Kidney (tissue), 14 donors: ENCODE measurements around the gene KRTAP5-1. TPM values are rescaled to one million over a fixed set of nuclear protein-coding genes. Genes with fewer than 3 reads are reported as not detected.

Source experiments
- DNase-seq, 5 donors: peaks; one replicate each; pipeline ENCODE4 v3.0.0-alpha.2; 2013 to 2020
- FAIRE-seq: peaks from 2 replicates; lab custom pipeline; 2012; peaks lifted over from hg19 to GRCh38; lab: Jason Lieb, UNC
- H3K27ac ChIP-seq, 2 donors: one replicate each; pipeline ENCODE4 v1.7.0; 2013; ENCODE audit warnings: low read depth in 2 of 2, low read length in 2 of 2, inconsistent platforms in 1 of 2
- H3K27me3 ChIP-seq: one replicate; pipeline ENCODE4 v1.7.1; 2013; ENCODE audit warnings: low read length, inconsistent platforms; ENCODE audit not compliant: control insufficient read depth, insufficient read depth
- H3K36me3 ChIP-seq, 3 donors: one replicate each; pipeline versions ENCODE4 v1.7.0 to v1.7.1; 2013; ENCODE audit warnings: low read length in 3 of 3, control low read depth in 1 of 3, inconsistent platforms in 1 of 3; ENCODE audit not compliant: insufficient read depth in 3 of 3, control insufficient read depth in 2 of 3
- H3K4me1 ChIP-seq, 3 donors: one replicate each; pipeline versions ENCODE4 v1.7.0 to v1.7.1; 2013; ENCODE audit warnings: low read length in 3 of 3, inconsistent platforms in 1 of 3, low read depth in 1 of 3; ENCODE audit not compliant: control insufficient read depth in 2 of 3, insufficient read depth in 2 of 3
- H3K4me3 ChIP-seq, 3 donors: one replicate each; pipeline versions ENCODE4 v1.7.0 to v1.8.1; 2013; ENCODE audit warnings: low read length in 3 of 3, control low read depth in 1 of 3, inconsistent platforms in 1 of 3
- H3K9ac ChIP-seq, 3 donors: one replicate each; pipeline versions ENCODE4 v1.7.0 to v1.7.1; 2013; ENCODE audit warnings: low read length in 3 of 3, control low read depth in 1 of 3, inconsistent platforms in 1 of 3
- H3K9me3 ChIP-seq, 3 donors: one replicate each; pipeline versions ENCODE4 v1.7.0 to v1.7.1; 2013; ENCODE audit warnings: low read length in 3 of 3, control low read depth in 1 of 3, inconsistent platforms in 1 of 3; ENCODE audit not compliant: control insufficient read depth in 2 of 3, insufficient read depth in 1 of 3
- CTCF ChIP-seq: IDR thresholded peaks from 3 replicates; pipeline ENCODE4 v1.5.1; 2012; ENCODE audit warnings: mild to moderate bottlenecking, moderate library complexity, borderline replicate concordance; ENCODE audit not compliant: insufficient read depth; ENCODE audit errors: extremely low read depth
- intact Hi-C: fragments of 100-400 bp; cut with DNase I; formaldehyde crosslinking; loops from one replicate; pipeline ENCODE4 v1.11.1; 2022
- polyA plus RNA-seq: library from polyadenylated mRNA; stranded (reverse); fragments of 350-450 nt; fragmentation: Illumina TruSeq; extraction: RNeasy Lipid Tissue Mini Kit (QIAGEN cat#74804); gene quantifications from one replicate; pipeline ENCODE4 v1.2.3, GENCODE V29; 2014; ENCODE audit warnings: low read depth, low replicate concordance; ENCODE audit not compliant: insufficient read depth
- total RNA-seq: library from RNA; stranded (reverse); fragmentation: NEBNext Ultra II Directional; extraction: Animal tissue kit (Norgen Biotek cat#: 25700); gene quantifications from one replicate; pipeline ENCODE4 v1.2.1, GENCODE V29; 2021
- donor health status: control.
- donor health status: control.
- donor health status: control.
- donor health status: control.
- donor health status: control.
- donor health status: DM: yes; HTN: yes; CAD: no.
- donor health status: Normal renal cell carcinoma (clear cell type).

KRTAP5-1 gene
- total and polyA plus RNA-seq, 2 donors from 2014 or later: not detected

GRCh38 chr11:1574238-1574932, 10.7 kb downstream of the KRTAP5-1 start:
- DNase-seq (peak in 4 of 5 donors; percentile 54 to 90 (median 73)), FAIRE-seq (no peak)
- peaks cover 0 to 15% (median 0%) of the 10 kb centered on the region in 3 donors for H3K4me1 ChIP-seq
- peak overlapping the region; percentile 53 to 81 for H3K27ac ChIP-seq
- H3K27me3 ChIP-seq: no peaks in the 10 kb centered on the region
- H3K9me3 ChIP-seq: peaks cover 0 to 4% (median 0%) of the 10 kb centered on the region in 3 donors
- peak overlapping the region in 2 of 3 donors; percentile 58 to 60 for H3K9ac ChIP-seq
- peak; percentile 96 for TF ChIP-seq CTCF
- H3K4me3 ChIP-seq: peak overlapping the region in 1 of 3 donors; percentile 12
- intact Hi-C loops: no loop called here
- H3K36me3 ChIP-seq: no peaks in the 10 kb centered on the region

GRCh38 chr11:1573903-1574237, 11.2 kb downstream of the KRTAP5-1 start:
- peaks cover 0 to 15% (median 0%) of the 10 kb centered on the region in 3 donors for H3K4me1 ChIP-seq
- TF ChIP-seq CTCF: no peak
- peak overlapping the region in 2 of 3 donors; percentile 58 to 60 for H3K9ac ChIP-seq
- H3K27me3 ChIP-seq: no peaks in the 10 kb centered on the region
- no peak for FAIRE-seq
- peak overlapping the region in 1 of 3 donors; percentile 39 for H3K4me3 ChIP-seq
- H3K27ac ChIP-seq: peak overlapping the region; percentile 53 to 81
- peak in 3 of 5 donors; percentile 43 to 78 (median 44) for DNase-seq
- intact Hi-C loops: no loop called here
- peaks cover 0 to 4% (median 0%) of the 10 kb centered on the region in 3 donors for H3K9me3 ChIP-seq
- H3K36me3 ChIP-seq: no peaks in the 10 kb centered on the region

- Histone ChIP-seq H3K9ac (peak overlapping the region in 2 of 3 donors; percentile 58 to 60), H3K27ac (peak overlapping the region; percentile 57 to 81), H3K36me3 (no peaks in the 10 kb centered on the region), H3K4me3 (peak overlapping the region in 1 of 3 donors; percentile 39), H3K4me1 (peaks cover 0 to 15% (median 0%) of the 10 kb centered on the region in 3 donors), H3K27me3 (no peaks in the 10 kb centered on the region), H3K9me3 (peaks cover 0 to 3% (median 0%) of the 10 kb centered on the region in 3 donors)
- TF ChIP-seq CTCF: no peak
- intact Hi-C loops: no loop called here
- peak in 2 of 5 donors; percentile 69 to 82 for DNase-seq
- FAIRE-seq: no peak
These were observed 11.8 kb downstream of the KRTAP5-1 start for GRCh38 chr11:1573077-1573902.
